Inflammatory macrophage (primary cell): ENCODE measurements around the gene LIPI.
"Not testable (repeated sequence)": the region's sequence is repeated elsewhere in the genome, so short reads cannot be mapped to it uniquely, and the experiment has no call there.

ENCODE experiments used
- DNase-seq, 2 donors: peaks; one replicate each; pipeline ENCODE4 v3.0.0-alpha.2; 2020 to 2022
- total RNA-seq, 18 experiments: gene quantifications; one replicate each; lab custom pipeline; 2026; ENCODE audit warnings: mixed read lengths in 6 of 18, inconsistent platforms in 2 of 18; lab: John Stamatoyannopoulos, UW

Gene LIPI
- total RNA-seq, result 0 to 0.07 (median 0) reads per million in 18 experiments

DNA sequence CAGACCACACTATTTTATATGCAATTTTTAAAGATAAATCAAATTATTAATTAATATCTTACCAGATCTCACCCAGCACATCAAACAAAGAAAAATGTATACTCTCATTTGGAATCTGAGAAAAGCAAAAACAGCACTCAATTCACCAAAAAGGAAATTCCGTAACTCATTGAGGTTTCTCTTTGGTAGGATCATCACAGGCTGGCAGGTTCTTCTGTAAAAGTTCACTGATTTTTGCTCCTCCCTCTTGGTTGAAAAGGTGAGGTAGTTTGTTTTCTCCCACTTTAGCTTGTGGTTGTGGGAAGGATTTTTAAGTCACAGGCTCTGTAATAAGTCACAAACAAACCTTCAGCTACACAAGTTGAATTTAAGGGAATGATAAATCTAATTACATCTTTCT lies at the start of gene LIPI:
Gene LIPI, minus strand, starts transcription at position 218 of the 400 bp plus-strand sequence. Its CDS starts 110 bp downstream, at position 108.
- no peak for DNase-seq

DNA sequence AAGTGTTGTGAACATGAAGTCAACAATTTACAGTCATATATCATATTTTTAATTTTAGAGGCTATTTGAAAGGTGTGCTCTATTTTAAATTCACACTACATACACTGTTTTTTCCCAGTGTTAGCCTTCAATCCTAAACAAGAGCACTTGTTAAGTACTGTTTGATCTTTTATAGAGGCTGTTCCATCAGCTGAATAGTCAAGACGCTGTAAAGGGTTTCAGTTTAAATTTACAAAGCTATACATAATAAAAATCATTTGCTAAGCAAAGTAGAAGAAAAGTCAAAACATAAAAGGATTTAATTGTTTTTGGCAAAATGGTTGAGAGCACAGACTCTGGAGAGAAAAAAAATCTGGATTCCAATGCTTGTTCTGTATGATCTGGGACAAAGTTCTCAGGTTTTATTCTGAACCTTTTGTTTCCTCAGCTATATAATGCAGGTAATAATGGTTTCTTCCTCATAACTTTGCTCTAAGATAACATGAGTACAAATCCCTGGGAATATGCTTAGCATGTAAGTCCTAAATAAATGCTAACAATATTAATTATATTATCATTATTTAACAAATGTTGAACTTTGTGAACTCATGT lies 49.5 kb upstream of the LIPI start:
- no peak for DNase-seq

DNA sequence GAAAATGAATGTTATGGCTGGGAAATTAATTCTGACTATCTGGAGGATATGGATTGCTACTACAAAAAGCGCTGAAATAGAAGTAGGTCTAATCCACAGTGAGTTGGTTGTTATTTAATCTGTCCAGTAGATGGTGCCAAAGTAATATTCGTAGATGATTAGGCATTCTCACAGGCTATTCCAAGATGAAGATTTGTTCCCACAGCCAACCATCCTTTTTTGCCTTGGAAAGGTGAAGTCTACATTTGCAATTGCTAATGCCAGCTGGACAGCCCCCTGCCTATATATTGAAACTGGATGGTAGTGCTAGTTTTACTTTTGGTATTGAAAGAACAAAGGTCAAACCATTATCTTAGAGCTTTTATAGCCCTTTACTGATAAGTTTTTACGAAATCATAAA lies 49.0 kb upstream of the LIPI start:
- peak; percentile 29 to 37 for DNase-seq

DNA sequence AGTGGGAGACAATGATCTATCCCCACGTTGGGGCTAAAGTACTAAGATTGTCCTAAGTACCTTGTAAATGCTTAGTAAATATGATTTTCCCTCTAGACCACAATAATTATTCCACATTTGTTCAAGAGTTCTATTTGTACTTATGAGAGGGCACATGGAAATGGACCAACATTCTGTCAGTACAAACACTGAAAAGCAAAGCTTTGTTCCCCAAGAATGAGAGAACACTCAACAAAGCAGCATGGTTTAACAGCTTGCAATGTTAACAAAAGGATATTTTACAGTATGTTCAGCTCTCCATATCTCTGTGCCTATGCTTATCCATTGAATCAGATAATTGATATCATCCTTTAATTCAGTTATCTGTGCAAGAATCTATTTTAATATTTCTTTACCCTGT lies 40.6 kb upstream of the LIPI start:
- no peak for DNase-seq

DNA sequence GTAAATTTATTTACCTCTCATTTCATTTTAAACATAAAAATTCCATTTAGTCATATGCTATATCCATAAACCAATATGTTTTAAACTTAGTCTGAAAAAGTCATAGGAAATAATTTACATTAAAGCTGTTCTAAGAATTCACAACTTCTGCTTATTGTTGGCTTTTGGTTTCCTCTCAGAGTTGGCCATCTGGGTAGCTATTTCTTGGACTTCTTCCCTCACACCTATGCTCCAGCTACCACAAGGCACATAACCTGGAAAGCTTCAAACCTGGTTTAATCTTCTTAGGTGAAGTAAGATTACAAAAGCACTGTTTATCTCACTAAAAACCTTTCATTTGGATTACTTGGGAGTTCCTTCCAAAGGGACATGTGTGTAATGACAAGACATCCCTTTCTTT lies 35.0 kb upstream of the LIPI start:
- DNase-seq, result no peak

DNA sequence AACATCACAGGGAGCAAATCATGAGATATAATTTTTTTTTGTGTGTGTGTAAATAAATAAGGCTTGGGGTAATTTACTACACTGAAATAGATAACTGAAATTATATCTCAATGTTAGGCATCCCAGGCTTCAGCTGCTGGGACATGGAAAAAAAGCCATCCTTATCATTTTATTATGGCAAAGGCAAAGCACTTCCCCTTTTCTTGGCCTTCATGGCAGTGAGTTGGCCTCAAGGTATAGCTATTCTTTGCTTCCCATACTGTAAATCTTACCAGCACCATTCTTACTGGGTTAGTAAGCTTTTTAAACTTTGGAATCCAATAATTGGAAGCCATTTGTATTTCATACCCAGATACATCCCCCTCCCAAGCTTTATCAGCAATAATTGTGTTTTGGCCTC lies 34.2 kb upstream of the LIPI start:
- DNase-seq, result no peak

DNA sequence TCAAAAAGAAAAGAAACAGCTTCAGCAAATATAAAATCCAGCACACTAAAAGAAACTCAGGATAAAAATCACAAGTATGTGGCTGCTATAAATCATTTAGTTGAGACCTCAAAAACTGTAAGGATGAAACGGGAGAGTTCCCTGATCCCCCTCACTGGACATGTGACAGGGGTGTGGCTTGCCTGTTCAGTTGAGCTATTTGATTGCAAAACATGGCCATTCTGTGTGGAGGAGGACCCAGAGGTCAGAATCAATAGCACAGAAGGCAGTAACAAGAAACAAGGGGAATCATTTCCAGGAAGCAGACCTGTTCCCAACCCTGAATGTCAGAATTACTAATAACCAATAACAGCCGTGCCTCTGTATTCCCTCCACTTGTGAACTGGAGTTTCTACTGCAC lies 33.1 kb upstream of the LIPI start:
- DNase-seq, result peak in 1 of 2 donors; percentile 17

DNA sequence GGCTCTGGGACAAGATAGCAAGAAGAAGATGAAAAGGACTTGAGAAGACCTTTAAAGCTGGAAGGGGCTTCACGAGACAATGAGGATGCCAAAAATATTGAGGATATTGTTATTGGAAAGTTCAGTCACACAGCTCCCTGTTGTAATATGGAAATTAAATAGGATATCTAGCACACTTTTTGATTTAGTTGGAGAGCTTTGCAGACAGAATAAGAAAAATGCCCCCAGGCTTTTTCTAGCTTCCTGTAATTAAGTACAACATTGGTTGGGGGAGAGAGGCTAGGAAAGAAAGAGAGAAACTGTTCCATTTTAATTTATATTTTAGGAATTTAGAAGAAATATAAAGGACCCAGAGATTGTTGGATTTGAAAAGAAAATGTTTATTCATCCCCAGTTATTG lies 32.7 kb upstream of the LIPI start:
- DNase-seq, result no peak

DNA sequence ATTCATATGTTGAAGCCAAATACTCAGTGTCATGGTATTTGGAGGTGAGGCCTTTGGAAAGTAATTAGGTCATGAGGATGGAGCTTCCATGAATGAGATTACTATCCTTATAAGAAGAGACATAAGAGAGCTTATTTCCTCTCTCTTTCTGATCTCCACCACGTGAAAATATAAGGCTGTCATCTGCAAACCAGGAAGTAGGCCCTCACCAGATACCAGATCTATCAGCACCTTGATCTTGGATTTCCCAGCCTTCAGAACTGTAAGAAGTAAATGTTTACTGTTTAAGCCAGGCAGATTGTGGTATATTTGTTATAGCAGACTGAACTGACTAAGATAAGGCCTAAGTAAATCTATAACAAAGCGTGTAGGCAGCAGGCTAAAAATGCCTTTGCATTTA lies 30.5 kb upstream of the LIPI start:
- DNase-seq, result no peak

DNA sequence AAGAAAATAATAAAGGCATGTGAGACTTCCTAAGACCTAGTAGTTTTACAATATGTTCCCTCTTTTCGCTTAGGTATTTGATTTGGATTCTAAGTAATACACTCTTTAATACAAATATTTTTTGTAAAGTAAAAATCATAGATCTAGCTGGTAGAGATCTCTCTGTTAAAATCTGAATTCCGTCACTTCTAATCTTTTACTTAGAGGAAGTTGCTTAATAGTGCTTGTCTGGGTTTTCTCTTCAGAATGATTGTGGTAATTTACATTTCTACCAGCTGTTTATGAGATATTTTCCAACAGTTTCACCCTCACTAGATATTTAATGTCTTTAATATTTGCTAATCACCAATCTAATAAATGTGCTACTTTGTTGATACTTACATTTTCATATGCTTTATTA lies 28.5 kb upstream of the LIPI start:
- DNase-seq, result peak in 1 of 2 donors; percentile 40

DNA sequence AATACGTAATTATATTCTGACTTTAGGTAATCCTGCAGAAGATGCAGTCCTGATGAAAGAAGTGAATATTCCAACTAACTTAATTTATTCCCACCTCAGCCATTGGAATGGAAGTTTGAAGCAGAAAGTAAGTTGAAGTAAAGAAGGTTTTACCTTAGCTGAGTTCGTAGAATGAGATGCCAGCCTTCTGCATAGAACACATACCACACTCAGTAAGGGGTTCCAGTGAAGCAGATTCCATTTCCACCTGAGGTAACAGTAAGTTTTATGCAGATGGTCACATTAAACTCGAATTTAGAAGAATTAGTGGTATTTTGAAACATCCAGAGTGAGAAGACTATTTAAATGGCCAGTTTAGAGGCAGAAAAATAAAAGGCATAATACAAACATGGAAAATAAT lies 25.4 kb upstream of the LIPI start:
- no peak for DNase-seq

DNA sequence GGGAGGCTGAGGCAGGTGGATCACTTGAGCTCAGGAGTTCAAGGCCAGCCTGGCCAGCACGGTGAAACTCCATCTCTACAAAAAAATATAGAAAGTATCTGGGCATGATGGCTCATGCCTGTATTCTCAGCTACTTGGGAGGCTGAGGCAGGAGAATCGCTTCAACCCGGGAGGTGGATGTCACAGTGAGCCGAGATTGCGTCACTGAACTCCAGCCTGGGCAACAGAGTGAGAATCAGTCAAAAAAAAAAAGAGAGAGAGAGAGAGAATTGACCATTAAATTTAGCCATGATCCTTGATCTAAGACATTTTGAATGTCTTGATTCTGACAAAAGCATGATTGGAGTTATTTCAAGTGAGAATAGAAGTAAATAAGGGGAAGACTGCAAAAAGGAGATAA lies 24.3 kb upstream of the LIPI start:
- no peak for DNase-seq

DNA sequence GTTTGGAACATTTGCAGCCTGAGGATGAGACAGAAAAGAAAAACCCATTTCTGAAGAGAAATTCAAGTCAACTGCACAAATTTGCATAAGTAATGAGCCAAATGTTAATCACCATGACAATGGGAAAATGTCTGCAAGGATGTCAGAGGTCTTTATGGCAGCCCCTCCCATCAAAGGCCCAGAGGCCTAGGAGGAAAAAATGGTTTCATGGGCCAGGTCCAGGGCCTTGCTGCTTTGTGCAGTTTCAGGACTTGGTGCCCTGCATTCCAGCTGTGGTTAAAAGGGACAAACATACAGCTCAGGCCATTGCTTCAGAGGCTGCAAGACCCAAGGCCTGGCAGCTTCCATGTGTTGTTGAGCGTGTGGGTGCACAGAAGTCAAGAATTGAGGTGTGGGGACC lies 18.6 kb upstream of the LIPI start:
- no peak for DNase-seq

DNA sequence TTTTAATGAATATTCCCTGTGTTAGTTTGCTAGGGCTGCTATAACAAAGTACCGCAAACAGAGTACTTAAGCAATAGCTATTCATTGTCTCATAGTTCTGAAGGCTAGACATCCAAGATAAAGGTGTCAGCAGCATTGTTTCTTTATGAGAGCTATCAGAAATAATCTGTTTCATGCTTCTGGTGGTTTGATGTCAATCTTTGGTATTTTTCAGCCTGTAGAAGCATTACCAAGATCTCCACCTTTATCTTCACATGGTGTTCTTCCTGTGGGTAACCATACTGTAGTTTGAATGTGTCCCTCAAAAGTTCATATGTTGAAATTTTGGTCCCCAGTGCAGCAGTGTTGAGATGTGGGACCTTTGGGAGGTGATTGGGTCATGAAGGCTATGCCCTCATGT lies 12.6 kb upstream of the LIPI start:
- DNase-seq, result no peak

DNA sequence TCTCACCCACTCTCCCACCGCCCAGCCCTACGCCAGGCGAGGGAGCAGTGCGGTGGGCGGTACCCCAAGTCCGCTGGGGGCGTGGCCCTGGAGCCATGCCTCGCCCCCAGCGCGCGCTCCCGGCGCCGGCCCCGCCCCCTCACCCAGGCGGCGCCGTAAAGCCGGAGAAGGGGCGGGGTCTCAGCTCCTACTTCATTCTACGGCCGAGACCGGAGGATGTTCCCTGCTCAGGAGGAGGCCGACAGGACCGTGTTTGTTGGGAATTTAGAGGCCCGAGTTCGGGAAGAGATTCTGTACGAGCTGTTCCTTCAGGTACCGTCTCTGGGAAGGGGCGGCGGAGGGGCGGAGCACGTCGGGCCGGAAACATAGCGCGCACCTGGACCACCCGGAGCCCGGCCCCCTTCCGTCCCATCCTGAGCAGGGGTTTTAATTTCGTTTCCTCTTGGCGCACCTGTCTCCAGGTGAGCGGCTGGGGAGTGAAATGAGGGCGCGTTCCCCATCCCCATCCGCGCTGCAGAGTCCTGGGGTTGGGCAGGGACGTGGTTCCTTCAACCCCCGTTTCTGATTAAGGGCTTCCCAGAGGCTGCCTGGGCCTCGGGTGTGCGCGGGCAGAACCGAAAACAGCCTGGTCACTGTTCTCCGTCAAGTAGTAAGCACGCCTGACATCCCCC lies 5.4 kb upstream of the LIPI start, which contains the start of gene RBM11:
Gene RBM11, plus strand, starts transcription at position 187 of the 671 bp plus-strand sequence. Its CDS starts 30 bp downstream, at position 217.
- peak; percentile 60 to 75 for DNase-seq

DNA sequence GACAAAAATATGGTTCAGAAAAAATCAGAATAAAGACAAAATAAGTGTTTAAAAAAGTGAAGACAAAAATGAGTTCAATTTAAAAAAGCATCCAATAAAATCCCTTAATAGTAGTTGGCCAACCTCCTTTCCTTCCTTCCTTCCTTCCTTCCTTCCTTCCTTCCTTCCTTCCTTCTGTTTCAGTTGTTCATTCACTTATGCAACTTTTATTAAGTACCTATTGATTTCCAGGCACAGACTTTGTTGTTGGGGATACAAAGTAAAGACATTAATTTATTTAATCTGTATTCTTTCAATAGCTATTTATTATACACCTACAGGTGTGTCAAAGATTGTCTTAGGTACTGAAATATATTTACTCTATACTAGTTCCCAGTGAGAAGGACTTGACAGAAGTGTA lies 2.4 kb upstream of the LIPI start:
- DNase-seq, result no peak

DNA sequence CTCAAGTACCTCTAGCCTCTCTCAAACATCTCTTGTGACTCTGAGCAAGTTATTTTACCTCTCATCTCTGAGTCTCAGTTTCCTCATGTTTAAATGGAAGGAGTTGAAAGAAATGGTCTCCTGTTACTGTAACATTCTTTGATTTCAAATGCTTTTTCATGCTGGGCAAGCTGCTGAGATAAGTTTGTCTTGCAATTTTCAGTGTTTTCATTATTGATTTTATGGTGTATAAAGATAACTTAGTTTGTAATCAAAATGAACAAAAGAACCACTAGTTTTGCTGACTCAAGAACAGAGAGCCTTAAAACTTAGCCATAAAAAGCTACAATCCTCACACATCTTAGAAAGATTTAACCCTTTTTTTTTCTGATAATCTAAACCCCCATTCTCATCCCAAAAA lies 4.5 kb downstream of the LIPI start:
- DNase-seq, result no peak

DNA sequence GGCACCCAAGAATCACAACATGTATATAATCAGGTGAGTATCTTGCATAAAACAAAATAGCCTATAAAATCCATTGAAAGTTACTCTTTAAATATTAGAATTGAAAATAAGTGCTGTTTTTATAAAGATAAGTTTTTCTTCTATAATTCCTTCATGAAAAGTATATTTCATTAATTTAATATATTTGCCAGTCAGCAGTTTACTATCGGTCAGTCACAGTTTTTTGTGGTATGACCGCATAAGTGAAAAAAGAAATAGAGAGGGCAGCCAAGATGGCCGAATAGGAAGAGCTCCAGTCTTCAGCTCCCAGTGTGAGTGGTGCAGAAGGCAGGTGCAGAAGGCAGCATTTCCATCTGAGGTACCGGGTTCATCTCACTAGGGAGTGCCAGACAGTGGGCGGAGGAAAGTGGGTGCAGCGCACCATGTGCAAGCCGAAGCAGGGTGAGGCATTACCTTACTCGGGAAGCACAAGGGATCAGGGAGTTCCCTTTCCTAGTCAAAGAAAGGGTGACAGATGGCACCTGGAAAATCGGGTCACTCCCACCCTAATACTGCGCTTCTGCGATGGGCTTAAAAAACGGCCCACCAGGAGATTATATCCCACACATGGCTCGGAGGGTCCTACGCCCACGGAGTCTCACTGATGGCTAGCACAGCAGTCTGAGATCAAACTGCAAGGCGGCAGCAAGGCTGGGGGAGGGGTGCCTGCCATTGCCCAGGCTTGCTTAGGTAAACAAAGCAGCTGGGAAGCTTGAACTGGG lies 44.1 kb downstream of the LIPI start:
- DNase-seq, result not testable (repeated sequence)

DNA sequence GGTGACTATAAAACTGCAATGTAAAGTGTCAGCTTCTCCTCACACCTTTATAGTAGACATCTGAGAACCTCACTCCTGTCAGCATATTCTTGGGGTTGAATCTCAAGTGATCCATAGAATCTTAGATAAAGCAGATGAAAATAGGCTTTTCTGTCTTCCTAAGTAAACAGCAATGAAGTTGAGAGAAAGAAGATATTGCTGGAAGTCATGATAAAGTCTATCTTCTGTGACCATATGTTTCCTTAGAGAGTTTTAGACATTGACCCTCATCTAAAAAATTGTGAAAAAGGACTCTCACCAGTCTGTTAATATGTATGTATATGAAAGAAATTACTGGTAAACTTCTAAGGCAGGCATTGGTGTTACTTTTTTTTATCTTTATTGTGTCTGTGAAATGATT lies 66.8 kb downstream of the LIPI start:
- no peak for DNase-seq

DNA sequence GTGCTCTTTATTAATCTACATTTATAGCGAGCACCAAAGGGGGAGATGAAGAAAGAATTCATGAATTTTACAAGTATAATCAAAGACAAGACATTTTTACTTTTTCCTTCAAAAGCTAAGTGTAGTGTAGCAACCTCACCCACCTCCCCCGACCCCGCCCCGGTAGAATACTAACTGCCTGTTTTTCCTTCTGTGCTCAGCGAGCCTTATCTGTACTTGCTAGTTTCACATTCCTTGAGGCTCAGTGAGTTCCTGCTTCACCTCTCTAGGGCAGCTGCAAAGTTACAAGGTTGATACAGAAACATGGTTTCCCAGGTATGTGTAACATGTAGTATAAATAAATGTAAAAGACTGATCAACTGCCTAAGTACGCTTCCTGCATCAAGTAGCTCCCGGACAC lies 86.5 kb downstream of the LIPI start:
- DNase-seq, result no peak

DNA sequence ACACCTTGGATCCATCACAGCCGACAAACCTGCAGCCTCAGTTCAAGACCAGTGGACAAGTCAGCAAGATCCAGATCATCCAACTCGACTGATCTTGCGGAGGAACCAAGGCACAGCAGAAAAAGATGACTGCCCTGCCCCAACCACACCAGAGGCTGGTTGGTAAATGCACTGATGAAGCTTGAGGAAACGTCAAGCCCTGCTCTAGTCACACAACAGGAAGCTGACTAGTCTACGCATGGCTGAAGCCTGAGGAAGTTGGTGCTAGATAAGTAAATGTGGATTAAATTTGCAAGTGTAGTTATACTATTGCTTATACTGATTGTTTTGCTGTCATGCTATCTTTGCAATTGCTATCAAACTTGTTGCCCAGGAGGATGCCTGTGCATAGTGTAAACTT lies 89.0 kb downstream of the LIPI start:
- no peak for DNase-seq

DNA sequence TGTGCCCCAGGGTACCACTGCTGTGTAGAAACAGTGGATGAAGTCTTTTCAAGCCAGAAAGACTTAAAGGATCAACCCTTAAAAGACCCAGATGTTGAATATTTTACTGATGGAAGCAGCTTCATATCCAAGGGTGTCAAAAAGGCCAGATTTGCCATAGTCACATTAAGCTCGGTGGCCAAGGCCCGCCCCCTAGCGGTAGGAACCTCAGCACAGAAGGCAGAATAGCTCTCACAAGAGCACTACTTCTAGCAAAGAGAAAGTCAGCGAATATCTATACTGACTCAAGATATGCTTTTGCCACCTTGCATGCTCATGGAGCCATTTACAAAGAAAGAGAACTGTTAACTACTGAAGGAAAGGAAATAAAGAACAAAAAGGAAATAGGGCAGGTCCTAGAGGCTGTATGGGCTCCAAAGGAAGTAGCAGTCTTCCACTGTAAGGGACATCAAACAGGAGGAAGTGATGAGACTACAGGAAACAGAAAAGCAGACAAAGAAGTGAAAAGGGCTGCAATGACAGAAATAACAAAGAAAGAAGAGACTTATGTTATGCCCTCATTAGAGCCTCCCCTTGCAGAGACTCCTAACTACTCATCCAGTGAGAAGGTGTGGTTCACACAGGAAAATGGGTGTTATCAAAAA lies 90.5 kb downstream of the LIPI start:
- peak; percentile 26 to 30 for DNase-seq

DNA sequence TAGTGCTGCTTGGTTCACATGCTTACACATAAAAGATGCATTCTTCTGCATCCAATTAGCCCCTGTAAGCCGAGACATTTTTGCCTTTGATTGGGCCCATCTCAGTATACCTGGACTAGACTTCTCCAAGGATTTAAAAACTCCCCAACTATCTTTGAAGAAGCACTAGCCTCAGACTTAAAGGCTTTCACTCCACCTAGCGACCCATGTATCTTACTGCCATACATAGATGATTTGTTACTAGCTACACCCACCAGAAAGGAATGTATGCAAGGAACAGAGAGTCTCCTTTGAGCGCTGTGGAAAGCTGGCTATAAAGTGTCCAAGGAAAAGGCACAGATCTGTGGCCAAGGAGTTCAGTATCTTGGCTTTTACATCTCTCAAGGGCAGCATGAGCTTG lies 91.7 kb downstream of the LIPI start:
- no peak for DNase-seq
